HEK293 (cell line): ENCODE measurements around the gene CWF19L1.

Source experiments
- EGR2 ChIP-seq: fragments of 450-650 bp; formaldehyde crosslinking; IDR thresholded peaks from 2 replicates; pipeline ENCODE4 v1.5.1; 2016; ENCODE audit warnings: low read depth, missing biosample characterization, missing genetic modification characterization
- OVOL3 ChIP-seq: fragments of 450-650 bp; formaldehyde crosslinking; IDR thresholded peaks from 2 replicates; pipeline ENCODE4 v1.5.1; 2016; ENCODE audit warnings: missing biosample characterization, missing genetic modification characterization
- SP2 ChIP-seq: fragments of 450-650 bp; formaldehyde crosslinking; IDR thresholded peaks from 2 replicates; pipeline ENCODE4 v1.5.1; 2016; ENCODE audit warnings: missing biosample characterization, missing genetic modification characterization
- SP3 ChIP-seq: fragments of 450-650 bp; formaldehyde crosslinking; IDR thresholded peaks from 2 replicates; pipeline ENCODE4 v1.5.1; 2016; ENCODE audit warnings: missing biosample characterization, missing genetic modification characterization
- ZBTB20 ChIP-seq: fragments of 450-650 bp; formaldehyde crosslinking; IDR thresholded peaks from 2 replicates; pipeline ENCODE4 v1.5.1; 2016; ENCODE audit warnings: missing biosample characterization, missing genetic modification characterization
- ZBTB48 ChIP-seq: fragments of 450-650 bp; formaldehyde crosslinking; IDR thresholded peaks from 2 replicates; pipeline ENCODE4 v1.5.1; 2016; ENCODE audit warnings: missing biosample characterization, missing genetic modification characterization
- ZFP41 ChIP-seq: fragments of 450-650 bp; formaldehyde crosslinking; IDR thresholded peaks from 2 replicates; pipeline ENCODE4 v1.5.1; 2016; ENCODE audit warnings: missing biosample characterization, missing genetic modification characterization, borderline replicate concordance
- ZIC2 ChIP-seq: fragments of 450-650 bp; formaldehyde crosslinking; IDR thresholded peaks from 2 replicates; pipeline ENCODE4 v1.5.1; 2016; ENCODE audit warnings: missing biosample characterization, missing genetic modification characterization
- ZNF157 ChIP-seq: fragments of 450-650 bp; formaldehyde crosslinking; IDR thresholded peaks from 2 replicates; pipeline ENCODE4 v1.5.1; 2016; ENCODE audit warnings: missing biosample characterization, missing genetic modification characterization
- ZNF2 ChIP-seq: fragments of 450-650 bp; formaldehyde crosslinking; IDR thresholded peaks from 2 replicates; pipeline ENCODE4 v1.5.1; 2016; ENCODE audit warnings: missing biosample characterization, missing genetic modification characterization
- ZNF23 ChIP-seq: fragments of 450-650 bp; formaldehyde crosslinking; IDR thresholded peaks from 2 replicates; pipeline ENCODE4 v1.5.1; 2016; ENCODE audit warnings: missing biosample characterization, missing genetic modification characterization, borderline replicate concordance
- ZNF335 ChIP-seq: fragments of 450-650 bp; formaldehyde crosslinking; conservative IDR thresholded peaks from 2 replicates; pipeline ENCODE4 v1.5.1; 2016; ENCODE audit warnings: missing biosample characterization, missing genetic modification characterization
- ZNF350 ChIP-seq: fragments of 450-650 bp; formaldehyde crosslinking; IDR thresholded peaks from 2 replicates; pipeline ENCODE4 v1.5.0; 2017; ENCODE audit warnings: missing biosample characterization, mild to moderate bottlenecking, missing genetic modification characterization
- ZNF394 ChIP-seq: fragments of 450-650 bp; formaldehyde crosslinking; IDR thresholded peaks from 2 replicates; pipeline ENCODE4 v1.5.1; 2016; ENCODE audit warnings: missing biosample characterization, missing genetic modification characterization, mild to moderate bottlenecking, moderate library complexity, borderline replicate concordance
- ZNF654 ChIP-seq: fragments of 450-650 bp; formaldehyde crosslinking; IDR thresholded peaks from 2 replicates; pipeline ENCODE4 v1.5.1; 2016; ENCODE audit warnings: low read depth, missing biosample characterization, missing genetic modification characterization
- ZNF660 ChIP-seq: fragments of 450-650 bp; IDR thresholded peaks from 2 replicates; pipeline ENCODE4 v1.5.1; 2018; ENCODE audit warnings: missing biosample characterization, mild to moderate bottlenecking, missing genetic modification characterization
- TF ChIP-seq, protein P1 (sequence below): IDR thresholded peaks from 2 replicates; pipeline ENCODE4 v1.6.1; 2011; ENCODE audit warnings: mild to moderate bottlenecking, low read depth, low read length, borderline replicate concordance
- TF ChIP-seq, protein P2 (sequence below): fragments of 450-650 bp; formaldehyde crosslinking; IDR thresholded peaks from 2 replicates; pipeline ENCODE4 v1.5.1; 2016; ENCODE audit warnings: missing biosample characterization, missing genetic modification characterization
- TF ChIP-seq, protein P3 (sequence below): fragments of 450-650 bp; IDR thresholded peaks from 2 replicates; pipeline ENCODE4 v1.5.1; 2018; ENCODE audit warnings: missing biosample characterization, missing genetic modification characterization
- TF ChIP-seq, protein P4 (sequence below): fragments of 450-650 bp; formaldehyde crosslinking; IDR thresholded peaks from 2 replicates; pipeline ENCODE4 v1.5.1; 2016; ENCODE audit warnings: missing biosample characterization, missing genetic modification characterization, borderline replicate concordance
- TF ChIP-seq, protein P5 (sequence below): fragments of 450-650 bp; formaldehyde crosslinking; IDR thresholded peaks from 2 replicates; pipeline ENCODE4 v1.5.1; 2016; ENCODE audit warnings: missing biosample characterization, missing genetic modification characterization
- TF ChIP-seq, protein P6 (sequence below): fragments of 450-650 bp; formaldehyde crosslinking; IDR thresholded peaks from 2 replicates; pipeline ENCODE4 v1.5.1; 2017; ENCODE audit warnings: missing biosample characterization, missing genetic modification characterization
- TF ChIP-seq, protein P7 (sequence below): fragments of 450-650 bp; formaldehyde crosslinking; IDR thresholded peaks from 2 replicates; pipeline ENCODE4 v1.5.1; 2017; ENCODE audit warnings: missing biosample characterization, missing genetic modification characterization

The CWF19L1 gene

DNA sequence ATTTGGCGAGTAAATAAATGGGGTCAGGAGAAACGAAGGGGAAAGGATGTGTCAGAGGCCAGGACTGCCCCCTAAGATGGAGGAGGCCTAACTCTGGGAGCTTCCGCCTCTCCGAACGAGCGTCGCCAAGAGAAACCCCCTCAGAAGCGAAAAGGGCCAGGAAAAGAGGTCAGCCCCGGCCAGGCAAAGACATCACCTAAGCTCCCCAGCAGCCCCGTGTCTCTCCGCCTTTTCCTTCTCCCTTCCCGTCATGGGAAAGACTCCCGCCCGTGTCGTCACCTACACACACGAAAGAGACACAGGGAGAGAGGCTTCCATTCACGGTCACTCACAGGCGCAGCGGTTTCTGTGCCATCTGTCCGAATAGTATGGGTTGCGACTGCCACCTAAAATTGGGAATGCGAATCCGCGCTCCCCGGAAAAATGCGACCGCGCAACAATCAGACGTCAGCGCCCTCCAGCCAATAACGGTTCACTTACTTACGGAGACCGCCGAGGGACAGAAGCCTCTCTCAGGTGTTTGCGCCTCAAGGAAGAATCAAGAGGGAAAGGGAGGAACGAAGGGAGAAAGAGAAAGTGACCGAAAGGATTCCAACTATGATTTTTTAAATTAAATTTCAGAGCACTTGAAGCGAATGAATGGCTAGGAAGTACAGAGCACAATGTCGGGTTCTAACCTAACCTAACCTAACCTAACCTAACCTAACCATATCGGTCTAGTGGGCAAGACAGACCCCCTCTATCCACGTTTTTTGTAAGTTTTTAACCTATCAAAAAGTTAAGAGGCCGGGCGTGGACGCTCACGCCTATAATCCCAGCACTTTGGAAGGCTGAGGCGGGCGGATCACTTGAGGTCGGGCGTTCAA is at the start of gene CWF19L1 (continued):
- TF ChIP-seq ZNF335 (tag by site-specific recombination) = peak; percentile 61
- TF ChIP-seq, protein P1, sequence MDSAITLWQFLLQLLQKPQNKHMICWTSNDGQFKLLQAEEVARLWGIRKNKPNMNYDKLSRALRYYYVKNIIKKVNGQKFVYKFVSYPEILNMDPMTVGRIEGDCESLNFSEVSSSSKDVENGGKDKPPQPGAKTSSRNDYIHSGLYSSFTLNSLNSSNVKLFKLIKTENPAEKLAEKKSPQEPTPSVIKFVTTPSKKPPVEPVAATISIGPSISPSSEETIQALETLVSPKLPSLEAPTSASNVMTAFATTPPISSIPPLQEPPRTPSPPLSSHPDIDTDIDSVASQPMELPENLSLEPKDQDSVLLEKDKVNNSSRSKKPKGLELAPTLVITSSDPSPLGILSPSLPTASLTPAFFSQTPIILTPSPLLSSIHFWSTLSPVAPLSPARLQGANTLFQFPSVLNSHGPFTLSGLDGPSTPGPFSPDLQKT = no peak
- TF ChIP-seq ZFP41 (tag by site-specific recombination) = no peak
- TF ChIP-seq ZNF394 (tag by site-specific recombination) = peak; percentile 22; the same call in 1 of the 2 replicates
- no peak for TF ChIP-seq ZNF23 (tag by site-specific recombination)
- TF ChIP-seq OVOL3 (tag by site-specific recombination) = peak; percentile 74; the same call in 1 of the 2 replicates
- TF ChIP-seq ZNF157 = no peak
- no peak for TF ChIP-seq ZNF350 (tag by site-specific recombination)
- no peak for TF ChIP-seq EGR2 (tag by site-specific recombination)
- TF ChIP-seq, protein P2, sequence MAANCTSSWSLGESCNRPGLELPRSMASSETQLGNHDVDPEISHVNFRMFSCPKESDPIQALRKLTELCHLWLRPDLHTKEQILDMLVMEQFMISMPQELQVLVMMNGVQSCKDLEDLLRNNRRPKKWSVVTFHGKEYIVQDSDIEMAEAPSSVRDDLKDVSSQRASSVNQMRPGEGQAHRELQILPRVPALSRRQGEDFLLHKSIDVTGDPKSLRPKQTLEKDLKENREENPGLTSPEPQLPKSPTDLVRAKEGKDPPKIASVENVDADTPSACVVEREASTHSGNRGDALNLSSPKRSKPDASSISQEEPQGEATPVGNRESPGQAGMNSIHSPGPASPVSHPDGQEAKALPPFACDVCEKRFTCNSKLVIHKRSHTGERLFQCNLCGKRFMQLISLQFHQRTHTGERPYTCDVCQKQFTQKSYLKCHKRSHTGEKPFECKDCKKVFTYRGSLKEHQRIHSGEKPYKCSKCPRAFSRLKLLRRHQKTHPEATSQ (tag by site-specific recombination) = no peak
- TF ChIP-seq, protein P3, sequence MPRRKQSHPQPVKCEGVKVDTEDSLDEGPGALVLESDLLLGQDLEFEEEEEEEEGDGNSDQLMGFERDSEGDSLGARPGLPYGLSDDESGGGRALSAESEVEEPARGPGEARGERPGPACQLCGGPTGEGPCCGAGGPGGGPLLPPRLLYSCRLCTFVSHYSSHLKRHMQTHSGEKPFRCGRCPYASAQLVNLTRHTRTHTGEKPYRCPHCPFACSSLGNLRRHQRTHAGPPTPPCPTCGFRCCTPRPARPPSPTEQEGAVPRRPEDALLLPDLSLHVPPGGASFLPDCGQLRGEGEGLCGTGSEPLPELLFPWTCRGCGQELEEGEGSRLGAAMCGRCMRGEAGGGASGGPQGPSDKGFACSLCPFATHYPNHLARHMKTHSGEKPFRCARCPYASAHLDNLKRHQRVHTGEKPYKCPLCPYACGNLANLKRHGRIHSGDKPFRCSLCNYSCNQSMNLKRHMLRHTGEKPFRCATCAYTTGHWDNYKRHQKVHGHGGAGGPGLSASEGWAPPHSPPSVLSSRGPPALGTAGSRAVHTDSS = no peak
- TF ChIP-seq SP3 (tag by site-specific recombination) = peak; percentile 53
- TF ChIP-seq ZIC2 = no peak
- peak; percentile 78; the same call in 1 of the 2 replicates for TF ChIP-seq ZNF660 (tag by site-specific recombination)
- TF ChIP-seq, protein P4, sequence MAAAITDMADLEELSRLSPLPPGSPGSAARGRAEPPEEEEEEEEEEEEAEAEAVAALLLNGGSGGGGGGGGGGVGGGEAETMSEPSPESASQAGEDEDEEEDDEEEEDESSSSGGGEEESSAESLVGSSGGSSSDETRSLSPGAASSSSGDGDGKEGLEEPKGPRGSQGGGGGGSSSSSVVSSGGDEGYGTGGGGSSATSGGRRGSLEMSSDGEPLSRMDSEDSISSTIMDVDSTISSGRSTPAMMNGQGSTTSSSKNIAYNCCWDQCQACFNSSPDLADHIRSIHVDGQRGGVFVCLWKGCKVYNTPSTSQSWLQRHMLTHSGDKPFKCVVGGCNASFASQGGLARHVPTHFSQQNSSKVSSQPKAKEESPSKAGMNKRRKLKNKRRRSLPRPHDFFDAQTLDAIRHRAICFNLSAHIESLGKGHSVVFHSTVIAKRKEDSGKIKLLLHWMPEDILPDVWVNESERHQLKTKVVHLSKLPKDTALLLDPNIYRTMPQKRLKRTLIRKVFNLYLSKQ (tag by site-specific recombination) = no peak
- TF ChIP-seq, protein P5, sequence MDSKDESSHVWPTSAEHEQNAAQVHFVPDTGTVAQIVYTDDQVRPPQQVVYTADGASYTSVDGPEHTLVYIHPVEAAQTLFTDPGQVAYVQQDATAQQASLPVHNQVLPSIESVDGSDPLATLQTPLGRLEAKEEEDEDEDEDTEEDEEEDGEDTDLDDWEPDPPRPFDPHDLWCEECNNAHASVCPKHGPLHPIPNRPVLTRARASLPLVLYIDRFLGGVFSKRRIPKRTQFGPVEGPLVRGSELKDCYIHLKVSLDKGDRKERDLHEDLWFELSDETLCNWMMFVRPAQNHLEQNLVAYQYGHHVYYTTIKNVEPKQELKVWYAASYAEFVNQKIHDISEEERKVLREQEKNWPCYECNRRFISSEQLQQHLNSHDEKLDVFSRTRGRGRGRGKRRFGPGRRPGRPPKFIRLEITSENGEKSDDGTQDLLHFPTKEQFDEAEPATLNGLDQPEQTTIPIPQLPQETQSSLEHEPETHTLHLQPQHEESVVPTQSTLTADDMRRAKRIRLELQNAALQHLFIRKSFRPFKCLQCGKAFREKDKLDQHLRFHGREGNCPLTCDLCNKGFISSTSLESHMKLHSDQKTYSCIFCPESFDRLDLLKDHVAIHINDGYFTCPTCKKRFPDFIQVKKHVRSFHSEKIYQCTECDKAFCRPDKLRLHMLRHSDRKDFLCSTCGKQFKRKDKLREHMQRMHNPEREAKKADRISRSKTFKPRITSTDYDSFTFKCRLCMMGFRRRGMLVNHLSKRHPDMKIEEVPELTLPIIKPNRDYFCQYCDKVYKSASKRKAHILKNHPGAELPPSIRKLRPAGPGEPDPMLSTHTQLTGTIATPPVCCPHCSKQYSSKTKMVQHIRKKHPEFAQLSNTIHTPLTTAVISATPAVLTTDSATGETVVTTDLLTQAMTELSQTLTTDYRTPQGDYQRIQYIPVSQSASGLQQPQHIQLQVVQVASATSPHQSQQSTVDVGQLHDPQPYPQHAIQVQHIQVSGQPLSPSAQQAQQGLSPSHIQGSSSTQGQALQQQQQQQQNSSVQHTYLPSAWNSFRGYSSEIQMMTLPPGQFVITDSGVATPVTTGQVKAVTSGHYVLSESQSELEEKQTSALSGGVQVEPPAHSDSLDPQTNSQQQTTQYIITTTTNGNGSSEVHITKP = peak; percentile 63
- 0 out of 2 replicates have a peak, but pooled peaks have one; percentile 25 for TF ChIP-seq ZNF2 (tag by site-specific recombination)
- TF ChIP-seq ZNF654 = no peak
- TF ChIP-seq, protein P6, sequence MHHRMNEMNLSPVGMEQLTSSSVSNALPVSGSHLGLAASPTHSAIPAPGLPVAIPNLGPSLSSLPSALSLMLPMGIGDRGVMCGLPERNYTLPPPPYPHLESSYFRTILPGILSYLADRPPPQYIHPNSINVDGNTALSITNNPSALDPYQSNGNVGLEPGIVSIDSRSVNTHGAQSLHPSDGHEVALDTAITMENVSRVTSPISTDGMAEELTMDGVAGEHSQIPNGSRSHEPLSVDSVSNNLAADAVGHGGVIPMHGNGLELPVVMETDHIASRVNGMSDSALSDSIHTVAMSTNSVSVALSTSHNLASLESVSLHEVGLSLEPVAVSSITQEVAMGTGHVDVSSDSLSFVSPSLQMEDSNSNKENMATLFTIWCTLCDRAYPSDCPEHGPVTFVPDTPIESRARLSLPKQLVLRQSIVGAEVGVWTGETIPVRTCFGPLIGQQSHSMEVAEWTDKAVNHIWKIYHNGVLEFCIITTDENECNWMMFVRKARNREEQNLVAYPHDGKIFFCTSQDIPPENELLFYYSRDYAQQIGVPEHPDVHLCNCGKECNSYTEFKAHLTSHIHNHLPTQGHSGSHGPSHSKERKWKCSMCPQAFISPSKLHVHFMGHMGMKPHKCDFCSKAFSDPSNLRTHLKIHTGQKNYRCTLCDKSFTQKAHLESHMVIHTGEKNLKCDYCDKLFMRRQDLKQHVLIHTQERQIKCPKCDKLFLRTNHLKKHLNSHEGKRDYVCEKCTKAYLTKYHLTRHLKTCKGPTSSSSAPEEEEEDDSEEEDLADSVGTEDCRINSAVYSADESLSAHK (tag by site-specific recombination) = peak; percentile 56; the same call in 1 of the 2 replicates
- TF ChIP-seq ZBTB20 = peak; percentile 61
- no peak for TF ChIP-seq ZBTB48 (tag by site-specific recombination)
- TF ChIP-seq SP2 (tag by site-specific recombination) = peak; percentile 50; the same call in 1 of the 2 replicates
- TF ChIP-seq, protein P7, sequence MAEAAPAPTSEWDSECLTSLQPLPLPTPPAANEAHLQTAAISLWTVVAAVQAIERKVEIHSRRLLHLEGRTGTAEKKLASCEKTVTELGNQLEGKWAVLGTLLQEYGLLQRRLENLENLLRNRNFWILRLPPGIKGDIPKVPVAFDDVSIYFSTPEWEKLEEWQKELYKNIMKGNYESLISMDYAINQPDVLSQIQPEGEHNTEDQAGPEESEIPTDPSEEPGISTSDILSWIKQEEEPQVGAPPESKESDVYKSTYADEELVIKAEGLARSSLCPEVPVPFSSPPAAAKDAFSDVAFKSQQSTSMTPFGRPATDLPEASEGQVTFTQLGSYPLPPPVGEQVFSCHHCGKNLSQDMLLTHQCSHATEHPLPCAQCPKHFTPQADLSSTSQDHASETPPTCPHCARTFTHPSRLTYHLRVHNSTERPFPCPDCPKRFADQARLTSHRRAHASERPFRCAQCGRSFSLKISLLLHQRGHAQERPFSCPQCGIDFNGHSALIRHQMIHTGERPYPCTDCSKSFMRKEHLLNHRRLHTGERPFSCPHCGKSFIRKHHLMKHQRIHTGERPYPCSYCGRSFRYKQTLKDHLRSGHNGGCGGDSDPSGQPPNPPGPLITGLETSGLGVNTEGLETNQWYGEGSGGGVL (tag by site-specific recombination) = no peak
